ENCODE results near the gene NOS1AP. TPM values are rescaled to one million over a fixed set of nuclear protein-coding genes. Genes with fewer than 3 reads are reported as not detected.

NOS1AP gene
- total and polyA plus RNA-seq, 2 donors (not counting 3 experiments of a cell fraction or from before 2014, with no cell fraction given) = 1.3 to 5.4 TPM

GRCh38 chr1:162333991-162334390 is 264.5 kb downstream of the NOS1AP start:
- Histone ChIP-seq H3K9ac (replicated peaks; ENCODE audit: extremely low read depth, insufficient read depth, low read length) (no peak overlapping the region), H3K36me3 (ENCODE audit: control insufficient read depth in 2 of 2, extremely low read depth in 1 of 2, insufficient read depth in 2 of 2, low read length in 2 of 2) (no peaks in the 10 kb centered on the region), H3K79me2 (ENCODE audit: control insufficient read depth, insufficient read depth, low read length) (no peaks in the 10 kb centered on the region), H2AFZ (ENCODE audit: low read depth, low read length) (no peak overlapping the region), H3K27ac (ENCODE audit: insufficient read depth, low read depth, low read length) (no peak overlapping the region), H3K4me1 (ENCODE audit: control insufficient read depth, extremely low read depth, insufficient read depth, low read length) (no peaks in the 10 kb centered on the region), H3K9me1 (replicated peaks; ENCODE audit: control insufficient read depth, extremely low read depth, insufficient read depth, low read length) (no peaks in the 10 kb centered on the region), H3K27me3 (ENCODE audit: control insufficient read depth in 2 of 2, insufficient read depth in 2 of 2, low read length in 2 of 2) (no peaks in the 10 kb centered on the region), H3K4me3 (replicated peaks in 1 of 3; ENCODE audit: insufficient read depth in 1 of 3, low read depth in 1 of 3, low read length in 3 of 3) (no peak overlapping the region), H4K20me1 (replicated peaks; ENCODE audit: control insufficient read depth, extremely low read depth, insufficient read depth, low read length) (no peaks in the 10 kb centered on the region), H3K4me2 (ENCODE audit: insufficient read depth, low read length) (no peak overlapping the region), H3K9me3 (replicated peaks; ENCODE audit: control insufficient read depth, insufficient read depth, low read length) (no peaks in the 10 kb centered on the region)
- intact Hi-C loops (cut with micrococcal nuclease) = no loop called here
- ChIA-PET POLR2A (no interaction called here), CTCF (interaction anchor here (1.5 kb wide), 1 partner anchor 16 kb away, joined by 3 read pairs; no protein-coding TSS in a partner anchor)
- no peak for DNase-seq (ENCODE audit: low read depth, low spot score)
- dilution Hi-C loops (cut with MboI; ENCODE audit: extremely low pct_ligation_motif_present, low sequenced_read_pairs) = no loop called here
- TF ChIP-seq CTCF (IDR thresholded peaks at IDR 0.05; ENCODE audit: extremely low read depth in 1 of 2, insufficient read depth in 1 of 2, low read depth in 1 of 2, low read length in 2 of 2) (no peak), MYC (IDR thresholded peaks at IDR 0.05; ENCODE audit: low read depth, low read length) (no peak), EZH2 (IDR thresholded peaks at IDR 0.05; ENCODE audit: borderline replicate concordance, low read depth, low read length, severe bottlenecking) (no peak), MAX (IDR thresholded peaks at IDR 0.05; ENCODE audit: insufficient read depth, insufficient read length) (no peak), JUN (IDR thresholded peaks at IDR 0.05; ENCODE audit: borderline replicate concordance, insufficient read depth, insufficient read length, low read depth) (no peak), POLR2A (IDR thresholded peaks at IDR 0.05; ENCODE audit: low read depth, low read length) (no peak), POLR2AphosphoS5 (IDR thresholded peaks at IDR 0.05; ENCODE audit: insufficient read depth, low read depth, low read length) (no peak), GATA2 (IDR thresholded peaks at IDR 0.05; ENCODE audit: insufficient read depth, insufficient read length, low read depth, low read length) (no peak), FOS (IDR thresholded peaks at IDR 0.05; ENCODE audit: borderline replicate concordance, insufficient read depth, low read length) (no peak)
- no TSS peak for BruUV-seq (replicated peaks)
- no peak for FAIRE-seq
